Spleen (tissue), 11 donors: ENCODE data around the gene AGPAT4. TPM values are rescaled to one million over a fixed set of nuclear protein-coding genes. Genes with fewer than 3 reads are reported as not detected.

Experiments used
- DNase-seq: peaks from one replicate; pipeline ENCODE4 v3.0.0-alpha.2; 2020
- H3K27ac ChIP-seq, 8 donors: fragments of 200-600 bp; sonication (generic) in 7 of 8; 1 replicate in 4 of 8; 2 replicates in 4 of 8; pipeline versions ENCODE4 v1.5.0 to v1.8.0; 2016 to 2021; ENCODE audit warnings: inconsistent platforms in 4 of 8, mild to moderate bottlenecking in 4 of 8, moderate library complexity in 1 of 8
- H3K27me3 ChIP-seq, 7 donors: fragments of 200-600 bp; sonication (generic) in 6 of 7; replicated peaks in 1 of 7; 1 replicate in 4 of 7; 2 replicates in 3 of 7; pipeline versions ENCODE4 v1.5.0 to v1.8.0; 2016 to 2021; ENCODE audit warnings: inconsistent platforms in 3 of 7, mild to moderate bottlenecking in 1 of 7
- H3K36me3 ChIP-seq, 6 donors: fragments of 200-600 bp; sonication (generic) in 5 of 6; 1 replicate in 4 of 6; 2 replicates in 2 of 6; pipeline versions ENCODE4 v1.5.0 to v1.8.0; 2016 to 2021; ENCODE audit warnings: inconsistent platforms in 2 of 6
- H3K4me1 ChIP-seq, 6 donors: fragments of 200-600 bp; sonication (generic) in 5 of 6; 1 replicate in 3 of 6; 2 replicates in 3 of 6; pipeline versions ENCODE4 v1.5.0 to v1.8.0; 2016 to 2021; ENCODE audit warnings: inconsistent platforms in 3 of 6
- H3K4me3 ChIP-seq, 8 donors: fragments of 200-600 bp; sonication (generic) in 7 of 8; 1 replicate in 4 of 8; 2 replicates in 4 of 8; pipeline versions ENCODE4 v1.5.0 to v1.8.0; 2016 to 2021; ENCODE audit warnings: inconsistent platforms in 4 of 8, mild to moderate bottlenecking in 4 of 8, moderate library complexity in 2 of 8
- H3K9me3 ChIP-seq, 8 donors: fragments of 200-600 bp; sonication (generic) in 7 of 8; 1 replicate in 4 of 8; 2 replicates in 4 of 8; pipeline versions ENCODE4 v1.5.0 to v1.8.0; 2016 to 2021; ENCODE audit warnings: inconsistent platforms in 4 of 8
- CTCF ChIP-seq, 11 experiments: fragments of 200-600 bp in 7 of 11; fragments of 450-650 bp in 4 of 11; sonication (generic) in 4 of 11; IDR thresholded peaks in 8 of 11; conservative IDR thresholded peaks in 3 of 11; 1 replicate in 7 of 11; 2 replicates in 4 of 11; pipeline versions ENCODE4 v1.4.0 to v1.8.0; 2016 to 2021; ENCODE audit warnings: antibody characterized with exemption in 11 of 11, inconsistent platforms in 4 of 11, mild to moderate bottlenecking in 1 of 11
- POLR2A ChIP-seq, 3 donors: fragments of 450-650 bp; IDR thresholded peaks; one replicate each; pipeline ENCODE4 v1.5.1; 2017; ENCODE audit warnings: antibody characterized with exemption in 3 of 3, mild to moderate bottlenecking in 1 of 3
- POLR2AphosphoS5 ChIP-seq, 3 donors: sonication (generic); formaldehyde crosslinking; IDR thresholded peaks; one replicate each; pipeline ENCODE4 v1.5.1; 2017; ENCODE audit warnings: antibody characterized with exemption in 3 of 3
- WGBS, 5 donors: extraction: QIAGEN DNeasy Blood & Tissue Kit in 3 of 5; methylation state at CpG; one replicate each; pipeline versions ENCODE4 v1.1.5 to v1.1.7; 2013 to 2018; 5-methylcytosine and 5-hydroxymethylcytosine counted together
- intact Hi-C: fragments of 100-400 bp; cut with DNase I; formaldehyde crosslinking; loops from one replicate; pipeline ENCODE4 v1.15.0; 2023; ENCODE audit warnings: low total_unique reads
- polyA plus RNA-seq, 3 donors: library from polyadenylated mRNA; stranded (reverse); fragments of 200-250 nt; gene quantifications; one replicate each; pipeline ENCODE4 v1.2.1, GENCODE V29; 2013
- total RNA-seq, 7 donors: library from RNA; depleted of rRNA in 3 of 7; stranded (reverse); fragments of >200 nt in 3 of 7; fragmentation: NEBNext Ultra II Directional in 4 of 7; extraction: Animal tissue kit (Norgen Biotek cat#: 25700) in 4 of 7; gene quantifications; one replicate each; pipeline versions ENCODE4 v1.1.0 to v1.2.1, GENCODE V29; 2016 to 2021
- donor health status: healthy with polysubstance abuse.
- donor health status: DM: no; HTN: no; CAD: no; lungs with moderate emphysema.
- donor health status: DM: no; HTN: no; CAD: no.
- donor health status: Bipolar disorder and iron deficiency.
- donor health status: healthy.
- donor health status: DM: no; HTN: no; CAD: no.
- donor health status: DM: yes; HTN: yes; CAD: no.

Gene AGPAT4
- total and polyA plus RNA-seq, 10 donors = 0.80 to 16.8 (median 8.4) TPM

- DNase-seq = no peak
- Histone ChIP-seq H3K36me3 (peaks cover 0 to 66% (median 6%) of the 10 kb centered on the region in 6 donors), H3K27ac (no peak overlapping the region), H3K4me3 (no peak overlapping the region), H3K4me1 (peaks cover 0 to 13% (median 0%) of the 10 kb centered on the region in 6 donors), H3K27me3 (no peaks in the 10 kb centered on the region), H3K9me3 (no peaks in the 10 kb centered on the region)
- TF ChIP-seq POLR2AphosphoS5 (IDR thresholded peaks at IDR 0.05) (peak in 1 of 3 donors; percentile 15), POLR2A (IDR thresholded peaks at IDR 0.05) (no peak), CTCF (IDR thresholded peaks at IDR 0.05 in 8 of 11, conservative IDR thresholded peaks at IDR 0.05 in 3 of 11) (peak in 2 of 11 experiments; percentile 37 to 53)
- WGBS, 5 donors = 89 to 98% (median 93%) methylated on average over 11 to 28 of the region's 28 CpGs
- intact Hi-C loops = no loop called here
Measured at GRCh38 chr6:161139766-161140553, 133.9 kb downstream of the AGPAT4 start.

GRCh38 chr6:161139304-161139765 is 134.5 kb downstream of the AGPAT4 start:
- intact Hi-C loops = no loop called here
- no peak overlapping the region for H3K27ac ChIP-seq
- no peak for DNase-seq
- WGBS, 5 donors = 92 to 97% (median 95%) methylated on average over 13 to 18 of the region's 18 CpGs
- peaks cover 0 to 13% (median 0%) of the 10 kb centered on the region in 6 donors for H3K4me1 ChIP-seq
- H3K36me3 ChIP-seq = peaks cover 0 to 68% (median 6%) of the 10 kb centered on the region in 6 donors
- no peaks in the 10 kb centered on the region for H3K27me3 ChIP-seq
- TF ChIP-seq POLR2A (IDR thresholded peaks at IDR 0.05) = no peak
- TF ChIP-seq CTCF (IDR thresholded peaks at IDR 0.05 in 8 of 11, conservative IDR thresholded peaks at IDR 0.05 in 3 of 11) = no peak
- TF ChIP-seq POLR2AphosphoS5 (IDR thresholded peaks at IDR 0.05) = no peak
- H3K4me3 ChIP-seq = no peak overlapping the region
- H3K9me3 ChIP-seq = no peaks in the 10 kb centered on the region

- DNase-seq = no peak
- no peaks in the 10 kb centered on the region for H3K27me3 ChIP-seq
- no peaks in the 10 kb centered on the region for H3K9me3 ChIP-seq
- no peak overlapping the region for H3K27ac ChIP-seq
- peak in 1 of 3 donors; percentile 13 for TF ChIP-seq POLR2AphosphoS5 (IDR thresholded peaks at IDR 0.05)
- no peak for TF ChIP-seq CTCF (IDR thresholded peaks at IDR 0.05 in 8 of 11, conservative IDR thresholded peaks at IDR 0.05 in 3 of 11)
- peaks cover 0 to 71% (median 6%) of the 10 kb centered on the region in 6 donors for H3K36me3 ChIP-seq
- 89 to 95% (median 91%) methylated on average over 11 to 23 of the region's 23 CpGs for WGBS, 5 donors
- H3K4me3 ChIP-seq = no peak overlapping the region
- H3K4me1 ChIP-seq = peaks cover 0 to 13% (median 0%) of the 10 kb centered on the region in 6 donors
- intact Hi-C loops = no loop called here
Measured at GRCh38 chr6:161138543-161139303, 135.1 kb downstream of the AGPAT4 start.
